Measurements from ENCODE around the gene TGM1.
"Not testable (repeated sequence)": the region's sequence is repeated elsewhere in the genome, so short reads cannot be mapped to it uniquely, and the experiment has no call there.

The TGM1 gene

GRCh38 chr14:24232121-24232644 lies 30.8 kb downstream of the TGM1 start, which contains the start of gene NEDD8:
NEDD8 (minus strand) TSS chr14:24232367; CDS start chr14:24232267, 100 bp downstream.
- peak; percentile 92 to 97 (median 96) for DNase-seq

- peak in 1 of 3 experiments; percentile 58 for DNase-seq
Measured at GRCh38 chr14:24231263-24232120, 31.5 kb downstream of the TGM1 start.

DNA sequence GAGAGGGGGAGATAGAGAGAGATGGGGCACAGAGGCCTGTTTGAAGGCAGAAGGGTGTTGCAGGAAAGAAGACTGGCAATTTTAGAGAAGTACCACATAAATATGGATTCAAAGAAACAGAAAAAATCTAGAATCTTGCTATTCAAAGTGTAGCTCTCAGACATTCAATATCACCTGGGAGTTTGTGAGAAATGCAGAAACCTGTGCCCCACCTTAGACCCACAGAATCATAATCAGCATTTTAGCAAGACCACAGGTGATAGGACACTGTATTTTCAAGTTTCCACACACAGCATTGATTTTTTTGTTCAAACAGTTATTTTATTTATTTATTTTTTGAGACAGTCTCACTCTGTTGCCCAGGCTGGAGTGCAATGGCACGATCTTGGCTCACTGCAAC lies 34.1 kb downstream of the TGM1 start:
- no peak for DNase-seq

GRCh38 chr14:24226473-24226872 lies 36.5 kb downstream of the TGM1 start:
- DNase-seq, result no peak

- no peak for DNase-seq
Measured at GRCh38 chr14:24224618-24225071, 38.3 kb downstream of the TGM1 start.

GRCh38 chr14:24222987-24223386 lies 40.0 kb downstream of the TGM1 start:
- DNase-seq, result not testable (repeated sequence)

DNA sequence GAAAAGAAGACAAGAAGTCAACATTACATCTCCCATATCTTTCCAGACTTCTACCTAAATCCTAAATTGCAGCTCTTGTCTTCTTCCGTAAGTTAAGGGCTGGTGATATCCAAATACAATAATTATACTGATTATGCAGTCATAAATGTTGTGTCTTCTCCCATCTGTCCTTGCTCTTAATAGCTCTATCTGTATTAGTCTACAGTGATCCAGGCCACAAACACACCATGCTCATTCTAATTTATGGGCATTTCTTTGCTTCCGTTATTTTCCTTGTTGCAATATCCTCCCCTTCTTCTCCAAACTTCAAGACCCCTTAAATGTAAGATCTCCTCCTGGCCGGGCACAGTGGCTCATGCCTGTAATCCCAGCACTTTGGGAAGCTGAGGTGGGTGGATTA lies 43.5 kb downstream of the TGM1 start:
- no peak for DNase-seq

- no peak for DNase-seq
Measured at GRCh38 chr14:24219080-24219479, 43.9 kb downstream of the TGM1 start.

DNA sequence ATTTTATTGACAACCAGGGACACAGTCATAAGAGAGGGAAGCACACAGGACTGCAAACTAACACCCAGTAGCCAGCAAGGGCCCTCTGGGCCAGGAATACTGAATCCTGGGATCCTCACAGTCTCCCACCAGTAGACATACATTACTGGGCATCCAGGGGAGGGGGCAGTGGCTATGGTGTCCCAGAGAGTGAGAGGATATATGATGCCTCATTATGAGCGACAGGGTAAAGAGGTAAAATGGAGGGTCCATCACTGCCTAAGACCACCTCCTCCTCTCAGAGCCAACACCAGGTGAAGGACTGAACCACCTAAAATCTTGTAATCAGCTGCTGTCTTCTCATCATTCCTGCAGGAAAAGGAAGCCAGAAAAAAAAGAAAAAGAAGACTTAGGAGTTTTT lies 46.1 kb downstream of the TGM1 start:
- DNase-seq, result not testable (repeated sequence)

DNA sequence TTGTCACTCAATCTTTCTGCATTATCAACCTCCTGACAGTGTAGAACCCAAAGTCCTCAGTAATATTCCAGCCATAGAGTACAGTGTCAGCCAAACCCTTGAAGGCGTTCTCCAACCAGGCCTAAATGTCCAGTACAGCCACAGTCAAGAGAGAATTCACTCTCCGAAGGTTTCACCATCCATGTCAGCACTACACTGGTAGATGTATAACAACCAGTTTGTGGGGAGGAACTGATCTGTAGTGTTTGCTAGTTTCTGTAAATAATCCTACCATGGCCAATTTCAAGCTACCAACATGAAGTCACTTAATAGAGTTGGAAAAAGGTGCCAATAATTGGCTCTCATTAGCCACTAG lies 46.7 kb downstream of the TGM1 start:
- no peak for DNase-seq

DNA sequence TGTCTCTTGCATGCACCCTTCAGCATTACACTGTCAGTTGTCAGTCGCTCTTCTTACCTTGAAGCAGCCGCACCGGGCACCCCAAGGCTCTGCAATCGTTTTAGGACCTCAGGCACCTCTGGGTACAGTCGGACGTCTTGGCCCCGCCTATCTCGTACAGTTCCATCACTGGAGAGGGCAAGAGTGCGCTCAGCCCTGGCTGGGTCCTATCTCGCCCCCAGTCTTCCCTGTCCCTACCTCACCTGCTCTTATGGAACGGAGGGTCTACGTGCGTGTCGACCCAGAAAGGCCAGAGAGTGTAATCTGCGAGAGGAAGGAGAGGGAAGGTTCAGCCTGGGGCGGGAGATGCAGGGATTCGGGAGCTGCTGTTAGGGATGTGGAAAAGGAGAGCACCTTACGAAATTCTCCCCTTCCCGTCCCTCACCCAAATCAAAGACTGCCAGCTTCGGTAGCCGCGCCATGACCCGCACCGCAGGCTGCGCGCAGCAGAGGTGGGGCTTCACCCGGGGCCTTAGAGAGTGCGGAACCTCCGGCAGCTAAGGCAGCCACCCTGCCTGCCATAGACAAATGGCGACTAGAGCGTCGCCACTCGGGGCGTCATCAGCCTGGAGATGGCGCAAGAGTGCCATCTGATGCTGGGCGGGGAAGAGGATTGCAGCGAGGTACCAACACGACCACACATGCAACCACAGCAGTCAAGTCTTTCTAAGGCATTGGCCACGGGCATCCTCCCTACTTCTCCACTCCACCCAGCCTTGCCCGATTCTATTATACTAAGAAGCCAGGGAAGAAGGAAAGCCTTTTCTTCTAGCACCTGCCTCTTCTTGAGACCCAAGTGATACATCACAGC lies 47.3 kb downstream of the TGM1 start, which contains the start of gene MDP1:
Gene MDP1 (minus strand): TSS at position 572 of the 850 bp plus-strand sequence. CDS start 111 bp downstream, at position 461.
- DNase-seq, result peak; percentile 89 to 94 (median 90)

- DNase-seq, result peak in 1 of 3 experiments; percentile 45
Measured at GRCh38 chr14:24213866-24214662, 48.9 kb downstream of the TGM1 start.

GRCh38 chr14:24212924-24213865 lies 49.8 kb downstream of the TGM1 start, which contains the start of gene CHMP4A:
CHMP4A (minus strand) TSS chr14:24213488; CDS start chr14:24213439, 49 bp downstream.
- DNase-seq, result peak; percentile 95 to 98 (median 98)

- no peak for DNase-seq
Measured at GRCh38 chr14:24211311-24211710, 51.7 kb downstream of the TGM1 start.

DNA sequence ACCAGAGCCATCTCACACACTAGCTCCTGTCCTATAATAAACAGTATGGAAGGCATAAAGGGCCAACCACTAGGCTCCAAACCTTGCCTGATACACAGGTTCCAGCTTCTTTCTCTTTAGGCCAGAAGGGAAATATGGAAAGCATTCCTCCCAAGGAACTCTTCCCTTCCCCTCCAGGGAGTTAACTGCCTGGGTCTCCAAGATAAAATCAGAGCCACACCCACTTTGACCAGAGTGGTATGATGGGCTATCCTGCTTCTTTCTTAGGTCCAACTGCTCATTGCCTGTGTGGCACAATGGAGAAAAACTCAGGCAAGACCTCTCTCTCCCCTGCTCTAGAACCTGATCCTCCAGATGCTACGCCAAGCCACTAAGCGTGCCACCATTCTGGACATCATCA lies 55.4 kb downstream of the TGM1 start:
- no peak for DNase-seq

DNA sequence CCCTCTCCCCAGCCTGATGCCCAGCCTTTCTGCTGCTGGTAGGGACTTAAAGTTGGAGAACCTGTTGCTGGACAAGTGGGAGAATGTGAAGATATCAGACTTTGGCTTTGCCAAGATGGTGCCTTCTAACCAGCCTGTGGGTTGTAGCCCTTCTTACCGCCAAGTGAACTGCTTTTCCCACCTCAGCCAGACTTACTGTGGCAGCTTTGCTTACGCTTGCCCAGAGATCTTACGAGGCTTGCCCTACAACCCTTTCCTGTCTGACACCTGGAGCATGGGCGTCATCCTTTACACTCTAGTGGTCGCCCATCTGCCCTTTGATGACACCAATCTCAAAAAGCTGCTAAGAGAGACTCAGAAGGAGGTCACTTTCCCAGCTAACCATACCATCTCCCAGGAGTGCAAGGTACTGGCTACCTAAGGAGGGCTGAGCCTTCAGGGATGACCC lies 55.8 kb downstream of the TGM1 start:
- DNase-seq, result no peak

DNA sequence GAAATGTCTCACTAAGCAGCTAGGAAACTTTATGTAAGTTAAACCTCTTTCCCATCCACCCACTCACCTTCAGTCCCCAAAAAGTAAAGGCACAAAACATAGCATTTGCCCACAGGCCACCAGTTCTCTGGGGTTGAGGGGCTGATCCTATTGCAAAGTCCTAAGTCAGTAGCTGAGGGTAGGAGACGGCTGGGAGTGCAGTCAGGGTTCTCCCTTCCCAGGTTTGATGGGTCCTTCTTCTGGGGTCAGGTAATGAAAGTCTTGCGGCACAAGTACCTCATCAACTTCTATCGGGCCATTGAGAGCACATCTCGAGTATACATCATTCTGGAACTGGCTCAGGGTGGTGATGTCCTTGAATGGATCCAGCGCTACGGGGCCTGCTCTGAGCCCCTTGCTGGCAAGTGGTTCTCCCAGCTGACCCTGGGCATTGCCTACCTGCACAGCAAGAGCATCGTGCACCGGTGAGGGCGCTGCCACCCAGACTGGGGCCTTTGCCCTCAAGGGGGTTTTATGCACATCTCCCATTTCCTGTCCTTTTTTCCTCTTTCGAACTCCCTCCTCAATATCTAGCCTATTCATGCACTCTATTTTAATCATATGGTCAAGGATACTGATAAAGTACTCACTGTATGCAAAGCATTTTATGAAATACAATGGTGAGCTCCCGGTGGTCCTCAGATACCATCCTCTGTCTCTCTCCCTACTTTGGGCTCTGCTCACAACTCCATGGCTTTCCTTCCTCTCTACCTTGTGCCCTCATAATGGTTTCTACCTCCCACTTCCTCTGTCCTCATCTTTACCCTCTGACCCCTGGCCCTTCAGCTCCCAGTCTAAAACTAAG lies 56.5 kb downstream of the TGM1 start:
- no peak for DNase-seq

GRCh38 chr14:24204163-24205146 lies 58.5 kb downstream of the TGM1 start:
- DNase-seq, result no peak
